ENCODE results near the gene VIPR2.

GRCh38 chr7:159062569-159062968 lies 82.1 kb downstream of the VIPR2 start:
- TF ChIP-seq CTCF (IDR thresholded peaks at IDR 0.05) (no peak), POLR2A (IDR thresholded peaks at IDR 0.05) (no peak)
